GM12874 (cell line): Measurements from ENCODE around the gene CFAP69.

Experiments
- CTCF ChIP-seq: IDR thresholded peaks from 2 replicates; pipeline ENCODE4 v1.5.1; 2011; ENCODE audit warnings: low read depth, mild to moderate bottlenecking, control low read depth, low read length, moderate library complexity; ENCODE audit not compliant: insufficient read depth

CFAP69 gene

GRCh38 chr7:90311175-90311574, 66.2 kb downstream of the CFAP69 start:
- TF ChIP-seq CTCF, result no peak

GRCh38 chr7:90312745-90313144, 67.8 kb downstream of the CFAP69 start:
- peak; percentile 6; the same call in 1 of the 2 replicates for TF ChIP-seq CTCF

GRCh38 chr7:90313907-90314306, 68.9 kb downstream of the CFAP69 start:
- TF ChIP-seq CTCF, result no peak

GRCh38 chr7:90320014-90320413, 75.0 kb downstream of the CFAP69 start:
- no peak for TF ChIP-seq CTCF

- TF ChIP-seq CTCF, result no peak
Measured at GRCh38 chr7:90320418-90320800, 75.4 kb downstream of the CFAP69 start.

GRCh38 chr7:90320801-90321494, 76.0 kb downstream of the CFAP69 start, which contains the start of gene FAM237B:
TSS of gene FAM237B (minus strand) at chr7:90321304. CDS start at chr7:90319748, 1,556 bp downstream.
- no peak for TF ChIP-seq CTCF

- no peak for TF ChIP-seq CTCF
Measured at GRCh38 chr7:90322837-90323236, 77.9 kb downstream of the CFAP69 start.

- no peak for TF ChIP-seq CTCF
Measured at GRCh38 chr7:90326500-90326899, 81.5 kb downstream of the CFAP69 start.
